ENCODE data around the gene MCOLN1.

MCOLN1 gene

GRCh38 chr19:7515110-7515644, 7.2 kb upstream of the MCOLN1 start:
- Mint-ChIP-seq H3K27ac (peak overlapping the region; percentile 94), H3K36me3 (peaks cover 8% of the 10 kb centered on the region), H3K4me1 (peaks cover 30% of the 10 kb centered on the region), H3K4me3 (peak overlapping the region; percentile 75), H3K9me3 (no peaks in the 10 kb centered on the region)
- no peak for ATAC-seq
- DNase-seq (ENCODE audit: low spot score in 2 of 2): no peak

GRCh38 chr19:7515645-7516151, 6.7 kb upstream of the MCOLN1 start, which contains the start of gene ZNF358:
TSS of gene ZNF358 (plus strand) at chr19:7516103. CDS start at chr19:7519243, 3,140 bp downstream.
- Mint-ChIP-seq H3K4me1 (peaks cover 30% of the 10 kb centered on the region), H3K36me3 (peaks cover 8% of the 10 kb centered on the region), H3K4me3 (peak within 1 kb of the TSS; percentile 75), H3K9me3 (no peaks in the 10 kb centered on the region), H3K27ac (peak within 1 kb of the TSS; percentile 94)
- DNase-seq (ENCODE audit: low spot score in 2 of 2): peak in 1 of 2 donors; percentile 71
- peak; percentile 88 for ATAC-seq

- H3K4me1 Mint-ChIP-seq: peaks cover 30% of the 10 kb centered on the region
- DNase-seq (ENCODE audit: low spot score in 2 of 2): no peak
- peak overlapping the region; percentile 69 for H3K27ac Mint-ChIP-seq
- no peak for ATAC-seq
- peak overlapping the region; percentile 61 for H3K4me3 Mint-ChIP-seq
- no peaks in the 10 kb centered on the region for H3K9me3 Mint-ChIP-seq
- H3K36me3 Mint-ChIP-seq: peaks cover 8% of the 10 kb centered on the region
Measured at GRCh38 chr19:7516333-7516732, 6.1 kb upstream of the MCOLN1 start.

GRCh38 chr19:7516878-7517277, 5.5 kb upstream of the MCOLN1 start:
- Mint-ChIP-seq H3K4me3 (peak overlapping the region; percentile 61), H3K4me1 (peaks cover 34% of the 10 kb centered on the region), H3K27ac (peak overlapping the region; percentile 69), H3K36me3 (peaks cover 11% of the 10 kb centered on the region), H3K9me3 (no peaks in the 10 kb centered on the region)
- no peak for DNase-seq (ENCODE audit: low spot score in 2 of 2)
- ATAC-seq: no peak

DNA sequence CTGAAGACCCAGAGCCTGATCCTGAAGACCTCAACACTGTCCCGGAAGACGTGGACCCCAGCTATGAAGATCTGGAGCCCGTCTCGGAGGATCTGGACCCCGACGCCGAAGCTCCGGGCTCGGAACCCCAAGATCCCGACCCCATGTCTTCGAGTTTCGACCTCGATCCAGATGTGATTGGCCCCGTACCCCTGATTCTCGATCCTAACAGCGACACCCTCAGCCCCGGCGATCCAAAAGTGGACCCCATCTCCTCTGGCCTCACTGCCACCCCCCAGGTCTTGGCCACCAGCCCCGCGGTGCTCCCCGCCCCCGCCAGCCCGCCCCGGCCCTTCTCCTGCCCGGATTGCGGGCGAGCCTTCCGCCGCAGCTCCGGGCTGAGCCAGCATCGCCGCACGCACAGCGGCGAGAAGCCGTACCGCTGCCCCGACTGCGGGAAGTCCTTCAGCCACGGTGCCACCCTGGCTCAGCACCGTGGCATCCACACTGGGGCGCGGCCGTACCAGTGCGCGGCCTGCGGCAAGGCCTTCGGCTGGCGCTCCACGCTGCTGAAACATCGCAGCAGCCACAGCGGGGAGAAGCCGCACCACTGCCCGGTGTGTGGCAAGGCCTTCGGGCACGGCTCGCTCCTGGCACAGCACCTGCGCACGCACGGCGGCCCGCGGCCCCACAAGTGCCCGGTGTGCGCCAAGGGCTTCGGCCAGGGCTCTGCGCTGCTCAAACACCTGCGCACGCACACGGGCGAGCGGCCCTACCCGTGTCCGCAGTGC, 2.9 kb upstream of the MCOLN1 start:
- Mint-ChIP-seq H3K9me3 (no peaks in the 10 kb centered on the region), H3K4me3 (no peak overlapping the region), H3K36me3 (peaks cover 24% of the 10 kb centered on the region), H3K27ac (no peak overlapping the region), H3K4me1 (peaks cover 47% of the 10 kb centered on the region)
- DNase-seq (ENCODE audit: low spot score in 2 of 2) (no peak), ATAC-seq (no peak)

GRCh38 chr19:7520131-7521051, 2.0 kb upstream of the MCOLN1 start:
- H3K4me3 Mint-ChIP-seq: no peak overlapping the region
- no peaks in the 10 kb centered on the region for H3K9me3 Mint-ChIP-seq
- peaks cover 41% of the 10 kb centered on the region for H3K4me1 Mint-ChIP-seq
- H3K27ac Mint-ChIP-seq: no peak overlapping the region
- no peak for ATAC-seq
- H3K36me3 Mint-ChIP-seq: peaks cover 24% of the 10 kb centered on the region
- DNase-seq (ENCODE audit: low spot score in 2 of 2): no peak

GRCh38 chr19:7521551-7522071, 813 bp upstream of the MCOLN1 start:
- Mint-ChIP-seq H3K9me3 (no peaks in the 10 kb centered on the region), H3K36me3 (peaks cover 32% of the 10 kb centered on the region), H3K27ac (peak overlapping the region; percentile 92), H3K4me3 (peak overlapping the region; percentile 75), H3K4me1 (peaks cover 35% of the 10 kb centered on the region)
- no peak for DNase-seq (ENCODE audit: low spot score in 2 of 2)
- ATAC-seq: no peak

DNA sequence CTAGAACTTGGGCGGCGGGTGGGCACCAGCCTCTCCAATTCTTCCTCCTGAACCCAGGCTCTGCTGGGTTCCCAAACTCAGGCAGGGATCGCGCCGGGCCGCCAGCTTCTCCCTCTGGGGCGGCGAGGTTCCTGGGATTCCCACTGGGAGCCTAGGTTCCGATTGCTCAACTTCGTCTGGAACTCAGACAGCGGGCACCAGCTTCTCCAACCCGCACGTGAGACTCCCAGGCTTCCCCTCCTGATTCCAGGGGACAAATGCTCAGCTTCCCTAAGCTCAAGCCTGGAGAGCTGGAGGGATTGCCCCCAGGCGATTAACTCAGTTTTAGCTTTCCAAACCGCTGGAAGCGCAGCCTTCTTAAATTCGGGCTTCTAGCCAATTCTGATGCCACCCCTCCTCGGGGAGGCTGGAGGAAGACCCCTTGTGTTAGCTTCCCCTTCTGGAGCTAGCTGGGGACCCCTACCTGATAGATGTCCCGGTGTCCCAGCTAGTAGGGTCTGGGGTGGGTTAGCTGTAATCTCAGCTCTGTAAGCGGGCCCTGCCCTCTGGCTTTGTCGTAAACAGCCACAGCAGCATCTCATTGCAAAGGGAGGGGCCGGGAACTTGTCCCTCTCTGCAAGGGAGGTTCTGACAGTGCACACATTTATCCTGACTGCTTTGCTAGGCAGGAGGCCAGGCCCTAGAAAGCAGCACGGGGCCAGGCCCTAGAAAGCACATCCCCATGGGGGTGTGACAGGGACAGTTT, 671 bp downstream of the MCOLN1 start:
- Mint-ChIP-seq H3K4me3 (peak overlapping the region; percentile 75), H3K9me3 (no peaks in the 10 kb centered on the region), H3K4me1 (peaks cover 20% of the 10 kb centered on the region), H3K36me3 (peaks cover 29% of the 10 kb centered on the region), H3K27ac (peak overlapping the region; percentile 92)
- no peak for ATAC-seq
- DNase-seq (ENCODE audit: low spot score in 2 of 2): no peak

DNA sequence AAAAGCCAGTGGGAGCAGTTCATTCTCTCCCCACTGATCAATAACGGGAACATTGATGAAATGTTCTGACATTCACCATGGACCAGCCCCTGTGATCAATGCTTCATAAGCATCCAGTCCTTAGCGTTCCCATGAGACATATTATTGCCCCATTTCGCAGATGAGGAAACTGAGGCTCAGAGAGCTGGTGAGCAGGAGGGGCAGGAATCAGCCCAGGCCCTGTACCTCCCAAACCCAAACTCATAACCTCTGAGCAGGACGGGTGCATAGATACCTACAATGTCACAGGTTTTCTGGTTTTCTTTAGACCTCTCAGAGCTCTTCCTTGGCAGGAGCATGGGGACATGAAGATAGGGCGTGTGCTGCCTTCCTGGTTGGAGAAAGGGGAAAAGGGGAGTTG, 2.1 kb downstream of the MCOLN1 start:
- Mint-ChIP-seq H3K27ac (no peak overlapping the region), H3K36me3 (peaks cover 42% of the 10 kb centered on the region), H3K4me3 (no peak overlapping the region), H3K9me3 (no peaks in the 10 kb centered on the region), H3K4me1 (peaks cover 17% of the 10 kb centered on the region)
- DNase-seq (ENCODE audit: low spot score in 2 of 2) (no peak), ATAC-seq (no peak)

- H3K4me3 Mint-ChIP-seq: no peak overlapping the region
- no peak overlapping the region for H3K27ac Mint-ChIP-seq
Measured at GRCh38 chr19:7524992-7525739, 2.7 kb downstream of the MCOLN1 start.

DNA sequence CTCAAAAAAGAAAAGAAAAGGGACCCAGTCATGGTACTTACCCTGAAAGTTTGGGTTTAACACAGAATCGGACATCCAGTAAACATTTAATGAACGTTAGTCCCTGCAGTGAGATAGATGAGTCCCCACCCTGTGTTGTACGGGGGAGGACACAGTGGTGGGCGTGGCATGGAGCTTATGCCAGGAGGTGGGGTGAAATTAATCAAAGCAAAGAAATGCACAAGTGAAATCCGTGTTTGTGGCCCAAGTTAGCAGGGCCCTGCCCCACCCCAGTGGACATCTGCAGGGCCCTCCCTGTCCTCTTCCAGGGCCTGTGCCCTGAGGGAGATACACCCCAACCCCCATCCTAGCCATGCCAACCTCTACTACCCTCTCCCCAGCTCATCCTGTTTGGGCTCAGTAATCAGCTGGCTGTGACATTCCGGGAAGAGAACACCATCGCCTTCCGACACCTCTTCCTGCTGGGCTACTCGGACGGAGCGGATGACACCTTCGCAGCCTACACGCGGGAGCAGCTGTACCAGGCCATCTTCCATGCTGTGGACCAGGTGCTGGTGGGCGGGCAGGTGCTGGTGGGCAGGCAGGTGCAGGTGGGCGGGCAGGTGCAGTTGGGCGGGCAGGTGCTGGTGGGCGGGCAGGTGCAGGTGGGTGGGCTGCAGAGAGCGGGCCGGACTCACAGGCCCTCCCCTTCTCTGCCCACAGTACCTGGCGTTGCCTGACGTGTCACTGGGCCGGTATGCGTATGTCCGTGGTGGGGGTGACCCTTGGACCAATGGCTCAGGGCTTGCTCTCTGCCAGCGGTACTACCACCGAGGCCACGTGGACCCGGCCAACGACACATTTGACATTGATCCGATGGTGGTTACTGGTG, 3.9 kb downstream of the MCOLN1 start:
- Mint-ChIP-seq H3K27ac (no peak overlapping the region), H3K9me3 (no peaks in the 10 kb centered on the region), H3K36me3 (peaks cover 50% of the 10 kb centered on the region), H3K4me3 (no peak overlapping the region), H3K4me1 (peaks cover 22% of the 10 kb centered on the region)
- ATAC-seq (no peak), DNase-seq (ENCODE audit: low spot score in 2 of 2) (no peak)

More at GRCh38 chr19:7524992-7525739, 2.7 kb downstream of the MCOLN1 start:
- ATAC-seq (no peak), DNase-seq (ENCODE audit: low spot score in 2 of 2) (no peak)
- Mint-ChIP-seq H3K4me1 (peaks cover 18% of the 10 kb centered on the region), H3K36me3 (peaks cover 43% of the 10 kb centered on the region), H3K9me3 (no peaks in the 10 kb centered on the region)

DNA sequence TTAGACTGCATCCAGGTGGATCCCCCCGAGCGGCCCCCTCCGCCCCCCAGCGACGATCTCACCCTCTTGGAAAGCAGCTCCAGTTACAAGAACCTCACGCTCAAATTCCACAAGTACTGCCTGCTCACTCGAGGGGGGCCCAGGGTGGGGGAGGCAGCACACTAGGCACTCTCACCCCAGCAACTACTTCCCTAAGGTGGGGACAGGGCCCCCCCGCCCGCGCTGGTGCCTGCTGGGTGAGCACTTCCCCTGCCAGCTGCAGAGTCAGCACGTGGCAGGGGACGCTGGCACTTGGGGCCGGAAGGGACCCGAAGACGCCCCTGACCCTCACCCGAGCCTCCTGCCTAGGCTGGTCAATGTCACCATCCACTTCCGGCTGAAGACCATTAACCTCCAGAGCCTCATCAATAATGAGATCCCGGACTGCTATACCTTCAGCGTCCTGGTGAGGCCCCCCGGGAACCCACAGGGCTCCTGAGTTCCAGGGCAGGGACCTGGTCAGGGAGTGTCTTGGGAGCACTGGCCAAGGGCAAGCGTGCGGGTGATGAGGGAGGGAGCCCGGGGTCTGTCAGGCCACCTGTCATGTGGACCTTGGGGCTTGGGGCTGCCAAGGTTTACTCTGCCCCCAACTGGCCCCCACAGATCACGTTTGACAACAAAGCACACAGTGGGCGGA, 5.2 kb downstream of the MCOLN1 start:
- H3K4me1 Mint-ChIP-seq: peaks cover 13% of the 10 kb centered on the region
- no peak for ATAC-seq
- no peak for DNase-seq (ENCODE audit: low spot score in 2 of 2)
- H3K27ac Mint-ChIP-seq: no peak overlapping the region
- H3K9me3 Mint-ChIP-seq: no peaks in the 10 kb centered on the region
- peaks cover 39% of the 10 kb centered on the region for H3K36me3 Mint-ChIP-seq
- H3K4me3 Mint-ChIP-seq: no peak overlapping the region

- peak; percentile 4 for ATAC-seq
- Mint-ChIP-seq H3K4me3 (no peak overlapping the region), H3K27ac (no peak overlapping the region), H3K9me3 (no peaks in the 10 kb centered on the region), H3K4me1 (peaks cover 13% of the 10 kb centered on the region), H3K36me3 (peaks cover 34% of the 10 kb centered on the region)
- DNase-seq (ENCODE audit: low spot score in 2 of 2): no peak
Measured at GRCh38 chr19:7528192-7528519, 5.7 kb downstream of the MCOLN1 start.
